ENCODE results near the gene TBC1D23. TPM values are rescaled to one million over a fixed set of nuclear protein-coding genes. Genes with fewer than 3 reads are reported as not detected.

TBC1D23 gene
- total RNA-seq, 4 donors from 2014 or later: 15.5 to 42.5 (median 34.5) TPM

- DNase-seq: no peak
- in situ Hi-C loops (cut with MboI; ENCODE audit: low pct_ligation_motif_present in 1 of 4, low pct_unique_long_range_greater_than_20kb in 1 of 4, low sequenced_read_pairs in 3 of 4) (no loop called here), intact Hi-C loops (cut with DNase I; ENCODE audit: low total_unique reads) (no loop called here)
- Histone ChIP-seq H3K9me3 (no peaks in the 10 kb centered on the region), H3K36me3 (peaks cover 0 to 27% (median 3%) of the 10 kb centered on the region in 4 donors), H3K4me3 (no peak overlapping the region), H3K4me1 (no peaks in the 10 kb centered on the region), H3K27me3 (no peaks in the 10 kb centered on the region), H3K27ac (no peak overlapping the region)
- no peak for TF ChIP-seq POLR2A (IDR thresholded peaks at IDR 0.05)
- TF ChIP-seq CTCF (IDR thresholded peaks at IDR 0.05): no peak
- no peak for TF ChIP-seq POLR2AphosphoS5 (IDR thresholded peaks at IDR 0.05)
- no peak for TF ChIP-seq EP300 (IDR thresholded peaks at IDR 0.05; ENCODE audit: low read depth)
- WGBS, 2 donors (ENCODE audit: low coverage in 1 of 2): 97 to 100% methylated on average over 3 to 4 of the region's 4 CpGs
These were observed 100.1 kb downstream of the TBC1D23 start for GRCh38 chr3:100360757-100361496.

GRCh38 chr3:100361897-100362296 is 101.1 kb downstream of the TBC1D23 start:
- intact Hi-C loops (cut with DNase I; ENCODE audit: low total_unique reads): no loop called here
- H3K36me3 ChIP-seq: peaks cover 0 to 37% (median 8%) of the 10 kb centered on the region in 4 donors
- 78 to 80% methylated on average over 1 of the region's 1 CpG for WGBS, 2 donors (ENCODE audit: low coverage in 1 of 2)

GRCh38 chr3:100364421-100364820 is 103.6 kb downstream of the TBC1D23 start:
- 92 to 100% methylated on average over 2 to 3 of the region's 3 CpGs for WGBS, 2 donors (ENCODE audit: low coverage in 1 of 2)
- no peak for TF ChIP-seq POLR2A (IDR thresholded peaks at IDR 0.05)
- TF ChIP-seq EP300 (IDR thresholded peaks at IDR 0.05; ENCODE audit: low read depth): no peak
- no peak for TF ChIP-seq CTCF (IDR thresholded peaks at IDR 0.05)
- TF ChIP-seq POLR2AphosphoS5 (IDR thresholded peaks at IDR 0.05): no peak
- Histone ChIP-seq H3K27me3 (no peaks in the 10 kb centered on the region), H3K36me3 (peaks cover 0 to 40% (median 10%) of the 10 kb centered on the region in 4 donors), H3K27ac (no peak overlapping the region), H3K4me3 (no peak overlapping the region), H3K4me1 (no peaks in the 10 kb centered on the region), H3K9me3 (no peaks in the 10 kb centered on the region)
- intact Hi-C loops (cut with DNase I; ENCODE audit: low total_unique reads): no loop called here
- no peak for DNase-seq
- in situ Hi-C loops (cut with MboI; ENCODE audit: low pct_ligation_motif_present in 1 of 4, low pct_unique_long_range_greater_than_20kb in 1 of 4, low sequenced_read_pairs in 3 of 4): no loop called here

More at GRCh38 chr3:100361897-100362296, 101.1 kb downstream of the TBC1D23 start:
- in situ Hi-C loops (cut with MboI; ENCODE audit: low pct_ligation_motif_present in 1 of 4, low pct_unique_long_range_greater_than_20kb in 1 of 4, low sequenced_read_pairs in 3 of 4): no loop called here
- no peak for TF ChIP-seq POLR2A (IDR thresholded peaks at IDR 0.05)
- no peak for TF ChIP-seq CTCF (IDR thresholded peaks at IDR 0.05)
- TF ChIP-seq POLR2AphosphoS5 (IDR thresholded peaks at IDR 0.05): no peak
- TF ChIP-seq EP300 (IDR thresholded peaks at IDR 0.05; ENCODE audit: low read depth): no peak
- no peaks in the 10 kb centered on the region for H3K27me3 ChIP-seq
- no peaks in the 10 kb centered on the region for H3K9me3 ChIP-seq
- no peak overlapping the region for H3K27ac ChIP-seq
- H3K4me3 ChIP-seq: no peak overlapping the region
- DNase-seq: no peak
- H3K4me1 ChIP-seq: no peaks in the 10 kb centered on the region

- no peaks in the 10 kb centered on the region for H3K4me1 ChIP-seq
- WGBS, 2 donors (ENCODE audit: low coverage in 1 of 2): 83 to 88% methylated on average over 2 of the region's 2 CpGs
- DNase-seq: no peak
- H3K36me3 ChIP-seq: peaks cover 0 to 50% (median 17%) of the 10 kb centered on the region in 4 donors
- intact Hi-C loops (cut with DNase I; ENCODE audit: low total_unique reads): no loop called here
- TF ChIP-seq POLR2AphosphoS5 (IDR thresholded peaks at IDR 0.05) (no peak), EP300 (IDR thresholded peaks at IDR 0.05; ENCODE audit: low read depth) (no peak), POLR2A (IDR thresholded peaks at IDR 0.05) (no peak), CTCF (IDR thresholded peaks at IDR 0.05) (no peak)
- no peaks in the 10 kb centered on the region for H3K27me3 ChIP-seq
- no peak overlapping the region for H3K4me3 ChIP-seq
- H3K9me3 ChIP-seq: no peaks in the 10 kb centered on the region
- in situ Hi-C loops (cut with MboI; ENCODE audit: low pct_ligation_motif_present in 1 of 4, low pct_unique_long_range_greater_than_20kb in 1 of 4, low sequenced_read_pairs in 3 of 4): no loop called here
- no peak overlapping the region for H3K27ac ChIP-seq
These were observed 105.6 kb downstream of the TBC1D23 start for GRCh38 chr3:100366424-100366823.

All from transverse colon (tissue), 4 donors.